Heart right ventricle (tissue), 16 donors: ENCODE results near the gene POLRMT. TPM values are rescaled to one million over a fixed set of nuclear protein-coding genes. Genes with fewer than 3 reads are reported as not detected.
"Not testable (repeated sequence)": the region's sequence is repeated elsewhere in the genome, so short reads cannot be mapped to it uniquely, and the experiment has no call there.

Source experiments
- ATAC-seq, 8 donors: fragments of 200-7000 bp; cut with Tn5 transposase; one replicate each; pipeline ENCODE4 v1.9.1; 2020; ENCODE audit warnings: mild to moderate bottlenecking in 8 of 8, moderate library complexity in 8 of 8, moderate number of reproducible peaks in 1 of 8
- DNase-seq, 2 donors: peaks; one replicate each; pipeline ENCODE4 v3.0.0-alpha.2; 2020
- H3K27ac ChIP-seq, 10 donors: fragments of 200-600 bp; sonication (generic) in 2 of 10; one replicate each; pipeline versions ENCODE4 v1.5.0 to v1.8.0; 2020 to 2022; ENCODE audit warnings: mild to moderate bottlenecking in 3 of 10
- H3K27me3 ChIP-seq, 7 donors: fragments of 200-600 bp; one replicate each; pipeline ENCODE4 v1.8.0; 2021 to 2022; ENCODE audit warnings: mild to moderate bottlenecking in 2 of 7
- H3K36me3 ChIP-seq, 9 donors: fragments of 200-600 bp; sonication (generic) in 1 of 9; one replicate each; pipeline versions ENCODE4 v1.5.0 to v1.8.0; 2020 to 2022; ENCODE audit warnings: mild to moderate bottlenecking in 2 of 9
- H3K4me1 ChIP-seq, 9 donors: fragments of 200-600 bp; sonication (generic) in 1 of 9; one replicate each; pipeline versions ENCODE4 v1.5.0 to v1.8.0; 2020 to 2022; ENCODE audit warnings: mild to moderate bottlenecking in 4 of 9
- H3K4me3 ChIP-seq, 10 donors: fragments of 200-600 bp; sonication (generic) in 2 of 10; one replicate each; pipeline versions ENCODE4 v1.5.0 to v1.8.0; 2020 to 2022; ENCODE audit warnings: mild to moderate bottlenecking in 7 of 10, moderate library complexity in 2 of 10
- H3K9me3 ChIP-seq, 11 donors: fragments of 200-600 bp in 10 of 11; sonication (generic) in 2 of 11; one replicate each; pipeline versions ENCODE4 v1.5.0 to v1.8.0; 2013 to 2022; ENCODE audit warnings: mild to moderate bottlenecking in 2 of 11, control low read depth in 1 of 11, moderate library complexity in 1 of 11
- CTCF ChIP-seq, 9 donors: fragments of 200-600 bp; sonication (generic) in 2 of 9; IDR thresholded peaks; one replicate each; pipeline versions ENCODE4 v1.5.0 to v1.8.0; 2021 to 2022; ENCODE audit warnings: antibody characterized with exemption in 9 of 9, mild to moderate bottlenecking in 5 of 9, moderate library complexity in 1 of 9
- WGBS, 2 donors: extraction: QIAGEN DNeasy Blood & Tissue Kit; methylation state at CpG; one replicate each; pipeline ENCODE4 v1.1.7; 2013; ENCODE audit warnings: inconsistent platforms in 1 of 2; 5-methylcytosine and 5-hydroxymethylcytosine counted together
- intact Hi-C, 10 donors: fragments of 100-400 bp; cut with DNase I; formaldehyde crosslinking; loops; one replicate each; pipeline versions ENCODE4 v1.11.1 to v1.14.2; 2022
- polyA plus RNA-seq, 2 donors: library from polyadenylated mRNA; stranded (reverse); fragments of 200-250 nt; gene quantifications; one replicate each; pipeline ENCODE4 v1.2.3, GENCODE V29; 2013
- total RNA-seq, 10 donors: library from RNA; stranded (reverse); fragmentation: NEBNext Ultra II Directional in 3 of 10; extraction: Animal tissue kit (Norgen Biotek cat#: 25700) in 3 of 10; gene quantifications; one replicate each; pipeline versions ENCODE4 v1.2.1 to v1.2.4, GENCODE V29; 2021 to 2023
- donor health status: Arrhythmogenic right ventricular cardiomyopathy.
- donor health status: ischemic (EF 13 %, LVEDD 7.1; RV severe dilation, severe dysfunction).
- donor health status: healthy with polysubstance abuse.
- donor health status: DM: no; HTN: yes; CAD: no.
- donor health status: DM: no; HTN: no; CAD: no.
- donor health status: ischemic (EF 25% LVEDD 6.9; RV normal size, moderate dysfunction).
- donor health status: ischemic (EF 25% LVEDD 5.7; RV mildly dilated, moderate dysfunction).
- donor health status: healthy.
- donor health status: DM: yes; HTN: yes; CAD: no.
- donor health status: Ischemic cardiomyopathy.
- donor health status: ischemic (EF 35%, LVEDD 5.7; RV mildly dilated, moderate dysfunction).
- donor health status: nonischemic (EF 11% LVEDD 7.7; RV severe dilation, severe dysfunction).
- donor health status: DM: yes; HTN: yes; CAD: no.
- donor health status: PGD.
- donor health status: ischemic (EF 29% LVEDD 5.4; RV normal size, mild dysfunction).
- donor health status: nonischemic (EF 23%, LVEDD 6.1; RV moderate dilation, normal function).

The POLRMT gene
- total and polyA plus RNA-seq, 12 donors, result 37.2 to 159 (median 45.3) TPM

- H3K27me3 ChIP-seq, result no peaks in the 10 kb centered on the region
- DNase-seq (no peak), ATAC-seq (no peak)
- intact Hi-C loops, result loop anchor here in 2 of 10 donors (5.0 to 10.0 kb wide), 2 partner anchors 95 to 98 kb away; partner anchors contain the start of gene CDC34 (in 2 of the 2)
- TF ChIP-seq CTCF (IDR thresholded peaks at IDR 0.05), result peak in 2 of 9 donors; percentile 2 to 3
- peaks cover 0 to 53% (median 2%) of the 10 kb centered on the region in 9 donors for H3K36me3 ChIP-seq
- H3K4me3 ChIP-seq, result no peak overlapping the region
- 89 to 90% methylated on average over 30 of the region's 30 CpGs for WGBS, 2 donors
- H3K27ac ChIP-seq, result no peak overlapping the region
- no peaks in the 10 kb centered on the region for H3K9me3 ChIP-seq
- peaks cover 15 to 34% (median 21%) of the 10 kb centered on the region in 9 donors for H3K4me1 ChIP-seq
Observed at GRCh38 chr19:629961-630714, 3.2 kb downstream of the POLRMT start.

GRCh38 chr19:629515-629914, 3.8 kb downstream of the POLRMT start:
- H3K4me3 ChIP-seq, H3K9me3 ChIP-seq, H3K27ac ChIP-seq, DNase-seq, H3K27me3 ChIP-seq, ATAC-seq, intact Hi-C loops: not testable (repeated sequence)
- peak in 2 of 9 donors; percentile 5 to 7 for TF ChIP-seq CTCF (IDR thresholded peaks at IDR 0.05)
- H3K36me3 ChIP-seq, result peaks cover 0 to 59% (median 4%) of the 10 kb centered on the region in 9 donors
- H3K4me1 ChIP-seq, result peaks cover 15 to 34% (median 21%) of the 10 kb centered on the region in 9 donors
- WGBS, 2 donors, result 65 to 67% methylated on average over 19 to 25 of the region's 25 CpGs

- intact Hi-C loops, result no loop called here
- H3K4me3 ChIP-seq, result no peak overlapping the region
- WGBS, 2 donors, result 86 to 88% methylated on average over 19 of the region's 19 CpGs
- no peak for DNase-seq
- TF ChIP-seq CTCF (IDR thresholded peaks at IDR 0.05), result peak in 5 of 9 donors; percentile 7 to 38 (median 24)
- peaks cover 0 to 73% (median 11%) of the 10 kb centered on the region in 9 donors for H3K36me3 ChIP-seq
- H3K27me3 ChIP-seq, result no peaks in the 10 kb centered on the region
- no peak overlapping the region for H3K27ac ChIP-seq
- no peaks in the 10 kb centered on the region for H3K9me3 ChIP-seq
- ATAC-seq, result no peak
- peaks cover 9 to 26% (median 13%) of the 10 kb centered on the region in 9 donors for H3K4me1 ChIP-seq
Observed at GRCh38 chr19:628168-628567, 5.2 kb downstream of the POLRMT start.

- H3K27me3 ChIP-seq, H3K9me3 ChIP-seq, ATAC-seq, H3K4me3 ChIP-seq, DNase-seq, intact Hi-C loops, H3K27ac ChIP-seq: not testable (repeated sequence)
- Histone ChIP-seq H3K4me1 (peaks cover 0 to 12% (median 0%) of the 10 kb centered on the region in 9 donors), H3K36me3 (peaks cover 0 to 89% (median 27%) of the 10 kb centered on the region in 9 donors)
- 95 to 98% methylated on average over 5 to 7 of the region's 7 CpGs for WGBS, 2 donors
Observed at GRCh38 chr19:626566-626965, 6.8 kb downstream of the POLRMT start.

GRCh38 chr19:625257-625656, 8.1 kb downstream of the POLRMT start:
- Histone ChIP-seq H3K27ac (no peak overlapping the region), H3K4me3 (no peak overlapping the region), H3K4me1 (peaks cover 0 to 4% (median 0%) of the 10 kb centered on the region in 9 donors), H3K27me3 (no peaks in the 10 kb centered on the region), H3K36me3 (peaks cover 0 to 91% (median 32%) of the 10 kb centered on the region in 9 donors), H3K9me3 (no peaks in the 10 kb centered on the region)
- 91 to 93% methylated on average over 5 of the region's 5 CpGs for WGBS, 2 donors
- intact Hi-C loops, result no loop called here
- no peak for ATAC-seq
- DNase-seq, result no peak
- no peak for TF ChIP-seq CTCF (IDR thresholded peaks at IDR 0.05)
